ENCODE measurements around the gene STK32B.

- no peak for TF ChIP-seq CTCF (IDR thresholded peaks at IDR 0.05)
- TF ChIP-seq POLR2A (IDR thresholded peaks at IDR 0.05) = no peak
Measured at GRCh38 chr4:5471691-5472090, 420.4 kb downstream of the STK32B start.
